ENCODE measurements around the gene EVC2. TPM values are rescaled to one million over a fixed set of nuclear protein-coding genes. Genes with fewer than 3 reads are reported as not detected.

The EVC2 gene
- total and polyA plus RNA-seq, 10 of the 15 experiments (the other 5 are each of a cell fraction or from before 2014, with no cell fraction given) = 0.34 to 10.4 (median 5.6) TPM

GRCh38 chr4:5574386-5574785, 134.0 kb downstream of the EVC2 start (continued):
- TF ChIP-seq CUX1 (IDR thresholded peaks at IDR 0.05; ENCODE audit: insufficient replicate concordance, low read depth, low read length) = no peak
- TF ChIP-seq RUNX3 (IDR thresholded peaks at IDR 0.05; ENCODE audit: low read length) = no peak
- TF ChIP-seq CHD4 (IDR thresholded peaks at IDR 0.05) = no peak
- TF ChIP-seq, protein P1, sequence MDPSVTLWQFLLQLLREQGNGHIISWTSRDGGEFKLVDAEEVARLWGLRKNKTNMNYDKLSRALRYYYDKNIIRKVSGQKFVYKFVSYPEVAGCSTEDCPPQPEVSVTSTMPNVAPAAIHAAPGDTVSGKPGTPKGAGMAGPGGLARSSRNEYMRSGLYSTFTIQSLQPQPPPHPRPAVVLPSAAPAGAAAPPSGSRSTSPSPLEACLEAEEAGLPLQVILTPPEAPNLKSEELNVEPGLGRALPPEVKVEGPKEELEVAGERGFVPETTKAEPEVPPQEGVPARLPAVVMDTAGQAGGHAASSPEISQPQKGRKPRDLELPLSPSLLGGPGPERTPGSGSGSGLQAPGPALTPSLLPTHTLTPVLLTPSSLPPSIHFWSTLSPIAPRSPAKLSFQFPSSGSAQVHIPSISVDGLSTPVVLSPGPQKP (IDR thresholded peaks at IDR 0.05; ENCODE audit: low read depth, low read length) = no peak
- TF ChIP-seq MYB (IDR thresholded peaks at IDR 0.05; ENCODE audit: borderline replicate concordance, low read depth, low read length) = no peak

GRCh38 chr4:5573965-5574364, 134.4 kb downstream of the EVC2 start:
- BruUV-seq (replicated peaks) = no TSS peak
- RAD21 ChIA-PET (ENCODE audit: unreplicated experiment) = no interaction called here
- Histone ChIP-seq H2AFZ (ENCODE audit: control insufficient read depth, low read depth, low read length) (no peak overlapping the region), H3K4me2 (ENCODE audit: control insufficient read depth, insufficient read depth) (no peak overlapping the region), H3K4me3 (no peak overlapping the region), H3K9me3 (replicated peaks; ENCODE audit: control insufficient read depth, insufficient read depth, low read length) (no peaks in the 10 kb centered on the region), H3K36me3 (ENCODE audit: control insufficient read depth in 2 of 2, insufficient read depth in 2 of 2, low read length in 1 of 2) (no peaks in the 10 kb centered on the region; a peak in 1 of 4 replicates), H3K27me3 (replicated peaks in 1 of 2; ENCODE audit: control insufficient read depth in 2 of 2, insufficient read depth in 2 of 2, low read length in 1 of 2) (no peaks in the 10 kb centered on the region), H3K27ac (ENCODE audit: control insufficient read depth, insufficient read depth) (no peak overlapping the region), H3K4me1 (ENCODE audit: control insufficient read depth, insufficient read depth, low read length) (no peaks in the 10 kb centered on the region), H4K20me1 (ENCODE audit: control insufficient read depth, insufficient read depth) (no peaks in the 10 kb centered on the region), H3K79me2 (ENCODE audit: control insufficient read depth, insufficient read depth, low read length) (no peaks in the 10 kb centered on the region), H3K9ac (ENCODE audit: control insufficient read depth, insufficient read depth, low read length) (no peak overlapping the region)
- ATAC-seq = no peak
- no peak for FAIRE-seq
- CTCF ChIA-PET = no interaction called here
- WGBS (ENCODE audit: insufficient coverage, insufficient replicate concordance, low lambda C conversion rate, missing lambda C conversion rate) = 54% methylated on average over 8 of the region's 8 CpGs
- intact Hi-C loops (cut with micrococcal nuclease; ENCODE audit: unreplicated experiment) (no loop called here), in situ Hi-C loops (cut with MboI) (no loop called here)
- POLR2A ChIA-PET = no interaction called here
- no peak for DNase-seq (ENCODE audit: low read depth, low spot score)
- SMC1A ChIA-PET (ENCODE audit: uncharacterized antibody, unreplicated experiment) = no interaction called here
- TF ChIP-seq, protein P2, sequence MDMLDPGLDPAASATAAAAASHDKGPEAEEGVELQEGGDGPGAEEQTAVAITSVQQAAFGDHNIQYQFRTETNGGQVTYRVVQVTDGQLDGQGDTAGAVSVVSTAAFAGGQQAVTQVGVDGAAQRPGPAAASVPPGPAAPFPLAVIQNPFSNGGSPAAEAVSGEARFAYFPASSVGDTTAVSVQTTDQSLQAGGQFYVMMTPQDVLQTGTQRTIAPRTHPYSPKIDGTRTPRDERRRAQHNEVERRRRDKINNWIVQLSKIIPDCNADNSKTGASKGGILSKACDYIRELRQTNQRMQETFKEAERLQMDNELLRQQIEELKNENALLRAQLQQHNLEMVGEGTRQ (IDR thresholded peaks at IDR 0.05; ENCODE audit: borderline replicate concordance, low read depth, low read length) = no peak
- TF ChIP-seq KLF5 (IDR thresholded peaks at IDR 0.05; ENCODE audit: partially characterized antibody) (no peak), DPF2 (IDR thresholded peaks at IDR 0.05) (no peak), SREBF2 (IDR thresholded peaks at IDR 0.05; ENCODE audit: low read length) (no peak), TCF12 (IDR thresholded peaks at IDR 0.05; ENCODE audit: low read depth, low read length) (no peak), FOXM1 (IDR thresholded peaks at IDR 0.05; ENCODE audit: low read depth, low read length) (no peak), NR2F1 (conservative IDR thresholded peaks at IDR 0.05) (no peak)
- TF ChIP-seq, protein P3, sequence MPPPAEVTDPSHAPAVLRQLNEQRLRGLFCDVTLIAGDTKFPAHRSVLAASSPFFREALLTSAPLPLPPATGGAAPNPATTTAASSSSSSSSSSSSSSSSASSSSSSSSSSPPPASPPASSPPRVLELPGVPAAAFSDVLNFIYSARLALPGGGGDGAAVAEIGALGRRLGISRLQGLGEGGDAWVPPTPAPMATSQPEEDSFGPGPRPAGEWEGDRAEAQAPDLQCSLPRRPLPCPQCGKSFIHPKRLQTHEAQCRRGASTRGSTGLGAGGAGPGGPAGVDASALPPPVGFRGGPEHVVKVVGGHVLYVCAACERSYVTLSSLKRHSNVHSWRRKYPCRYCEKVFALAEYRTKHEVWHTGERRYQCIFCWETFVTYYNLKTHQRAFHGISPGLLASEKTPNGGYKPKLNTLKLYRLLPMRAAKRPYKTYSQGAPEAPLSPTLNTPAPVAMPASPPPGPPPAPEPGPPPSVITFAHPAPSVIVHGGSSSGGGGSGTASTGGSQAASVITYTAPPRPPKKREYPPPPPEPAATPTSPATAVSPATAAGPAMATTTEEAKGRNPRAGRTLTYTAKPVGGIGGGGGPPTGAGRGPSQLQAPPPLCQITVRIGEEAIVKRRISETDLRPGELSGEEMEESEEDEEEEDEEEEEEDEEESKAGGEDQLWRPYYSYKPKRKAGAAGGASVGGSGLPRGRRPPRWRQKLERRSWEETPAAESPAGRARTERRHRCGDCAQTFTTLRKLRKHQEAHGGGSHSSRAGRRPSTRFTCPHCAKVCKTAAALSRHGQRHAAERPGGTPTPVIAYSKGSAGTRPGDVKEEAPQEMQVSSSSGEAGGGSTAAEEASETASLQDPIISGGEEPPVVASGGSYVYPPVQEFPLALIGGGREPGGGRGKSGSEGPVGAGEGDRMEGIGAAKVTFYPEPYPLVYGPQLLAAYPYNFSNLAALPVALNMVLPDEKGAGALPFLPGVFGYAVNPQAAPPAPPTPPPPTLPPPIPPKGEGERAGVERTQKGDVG (CRISPR knock-in tag; IDR thresholded peaks at IDR 0.05) = no peak

Data from GM12878 (cell line).